HEK293 (cell line): ENCODE results near the gene GLB1L.

Experiments
- KLF7 ChIP-seq: fragments of 450-650 bp; formaldehyde crosslinking; IDR thresholded peaks from 2 replicates; pipeline ENCODE4 v1.5.1; 2016; ENCODE audit warnings: missing biosample characterization, missing genetic modification characterization, borderline replicate concordance
- PRDM1 ChIP-seq: fragments of 450-650 bp; formaldehyde crosslinking; IDR thresholded peaks from 2 replicates; pipeline ENCODE4; 2016; ENCODE audit warnings: missing biosample characterization, missing genetic modification characterization
- ZBTB21 ChIP-seq: fragments of 450-650 bp; formaldehyde crosslinking; IDR thresholded peaks from 2 replicates; pipeline ENCODE4 v1.5.1; 2017; ENCODE audit warnings: missing biosample characterization, missing genetic modification characterization
- ZNF146 ChIP-seq: fragments of 450-650 bp; formaldehyde crosslinking; IDR thresholded peaks from 2 replicates; pipeline ENCODE4 v1.5.1; 2016; ENCODE audit warnings: missing biosample characterization, missing genetic modification characterization
- ZNF184 ChIP-seq: fragments of 450-650 bp; IDR thresholded peaks from 2 replicates; pipeline ENCODE4 v1.5.1; 2018; ENCODE audit warnings: missing biosample characterization, mild to moderate bottlenecking, missing genetic modification characterization
- ZNF19 ChIP-seq: fragments of 450-650 bp; formaldehyde crosslinking; IDR thresholded peaks from 2 replicates; pipeline ENCODE4; 2016; ENCODE audit warnings: missing biosample characterization, missing genetic modification characterization, low read depth
- ZNF202 ChIP-seq: fragments of 450-650 bp; formaldehyde crosslinking; IDR thresholded peaks from 2 replicates; pipeline ENCODE4 v1.5.1; 2016; ENCODE audit warnings: missing biosample characterization, missing genetic modification characterization, borderline replicate concordance
- ZNF350 ChIP-seq: fragments of 450-650 bp; formaldehyde crosslinking; IDR thresholded peaks from 2 replicates; pipeline ENCODE4 v1.5.0; 2017; ENCODE audit warnings: missing biosample characterization, mild to moderate bottlenecking, missing genetic modification characterization
- ZNF48 ChIP-seq: fragments of 450-650 bp; formaldehyde crosslinking; IDR thresholded peaks from 2 replicates; pipeline ENCODE4 v1.5.1; 2016; ENCODE audit warnings: missing biosample characterization, missing genetic modification characterization
- ZNF514 ChIP-seq: fragments of 450-650 bp; formaldehyde crosslinking; IDR thresholded peaks from 2 replicates; pipeline ENCODE4 v1.5.1; 2016; ENCODE audit warnings: missing biosample characterization, missing genetic modification characterization
- ZNF530 ChIP-seq: fragments of 450-650 bp; formaldehyde crosslinking; IDR thresholded peaks from 2 replicates; pipeline ENCODE4 v1.5.1; 2016; ENCODE audit warnings: low read depth, missing biosample characterization, missing genetic modification characterization
- ZNF626 ChIP-seq: fragments of 450-650 bp; sonication (Bioruptor Pico); formaldehyde crosslinking; IDR thresholded peaks from 2 replicates; pipeline ENCODE4 v1.5.1; 2018; ENCODE audit warnings: missing biosample characterization, missing genetic modification characterization, inconsistent platforms
- ZNF677 ChIP-seq: fragments of 450-650 bp; IDR thresholded peaks from 2 replicates; pipeline ENCODE4 v1.5.0; 2018; ENCODE audit warnings: missing biosample characterization, mild to moderate bottlenecking, missing genetic modification characterization, moderate library complexity
- ZNF777 ChIP-seq: fragments of 450-650 bp; formaldehyde crosslinking; IDR thresholded peaks from 2 replicates; pipeline ENCODE4 v1.5.1; 2017; ENCODE audit warnings: missing biosample characterization, missing genetic modification characterization, borderline replicate concordance
- ZNF792 ChIP-seq: fragments of 450-650 bp; formaldehyde crosslinking; IDR thresholded peaks from 2 replicates; pipeline ENCODE4 v1.5.1; 2016; ENCODE audit warnings: missing biosample characterization, missing genetic modification characterization
- ZNF837 ChIP-seq: fragments of 450-650 bp; formaldehyde crosslinking; IDR thresholded peaks from 2 replicates; pipeline ENCODE4 v1.5.1; 2016; ENCODE audit warnings: missing biosample characterization, missing genetic modification characterization
- TF ChIP-seq, protein P1 (sequence below): fragments of 450-650 bp; formaldehyde crosslinking; IDR thresholded peaks from 2 replicates; pipeline ENCODE4 v1.5.1; 2016; ENCODE audit warnings: missing biosample characterization, missing genetic modification characterization
- TF ChIP-seq, protein P2 (sequence below): fragments of 450-650 bp; formaldehyde crosslinking; IDR thresholded peaks from 2 replicates; pipeline ENCODE4 v1.5.1; 2016; ENCODE audit warnings: missing biosample characterization, missing genetic modification characterization
- TF ChIP-seq, protein P3 (sequence below): fragments of 450-650 bp; formaldehyde crosslinking; optimal IDR thresholded peaks from 2 replicates; pipeline ENCODE3; 2016; ENCODE audit warnings: missing biosample characterization, mild to moderate bottlenecking, missing genetic modification characterization
- TF ChIP-seq, protein P4 (sequence below): fragments of 450-650 bp; formaldehyde crosslinking; IDR thresholded peaks from 2 replicates; pipeline ENCODE4 v1.5.1; 2016; ENCODE audit warnings: missing biosample characterization, missing genetic modification characterization, low read depth
- TF ChIP-seq, protein P5 (sequence below): fragments of 450-650 bp; formaldehyde crosslinking; IDR thresholded peaks from 2 replicates; pipeline ENCODE4 v1.5.1; 2017; ENCODE audit warnings: missing biosample characterization, mild to moderate bottlenecking, missing genetic modification characterization, moderate library complexity
- TF ChIP-seq, protein P6 (sequence below): IDR thresholded peaks from 2 replicates; pipeline ENCODE4 v1.6.1; 2011; ENCODE audit warnings: mild to moderate bottlenecking, low read depth, low read length, borderline replicate concordance
- TF ChIP-seq, protein P7 (sequence below): fragments of 450-650 bp; formaldehyde crosslinking; IDR thresholded peaks from 2 replicates; pipeline ENCODE4 v1.5.1; 2016; ENCODE audit warnings: missing biosample characterization, missing genetic modification characterization
- TF ChIP-seq, protein P8 (sequence below): fragments of 450-650 bp; formaldehyde crosslinking; IDR thresholded peaks from 2 replicates; pipeline ENCODE4 v1.5.1; 2016; ENCODE audit warnings: missing biosample characterization, missing genetic modification characterization

GLB1L gene

DNA sequence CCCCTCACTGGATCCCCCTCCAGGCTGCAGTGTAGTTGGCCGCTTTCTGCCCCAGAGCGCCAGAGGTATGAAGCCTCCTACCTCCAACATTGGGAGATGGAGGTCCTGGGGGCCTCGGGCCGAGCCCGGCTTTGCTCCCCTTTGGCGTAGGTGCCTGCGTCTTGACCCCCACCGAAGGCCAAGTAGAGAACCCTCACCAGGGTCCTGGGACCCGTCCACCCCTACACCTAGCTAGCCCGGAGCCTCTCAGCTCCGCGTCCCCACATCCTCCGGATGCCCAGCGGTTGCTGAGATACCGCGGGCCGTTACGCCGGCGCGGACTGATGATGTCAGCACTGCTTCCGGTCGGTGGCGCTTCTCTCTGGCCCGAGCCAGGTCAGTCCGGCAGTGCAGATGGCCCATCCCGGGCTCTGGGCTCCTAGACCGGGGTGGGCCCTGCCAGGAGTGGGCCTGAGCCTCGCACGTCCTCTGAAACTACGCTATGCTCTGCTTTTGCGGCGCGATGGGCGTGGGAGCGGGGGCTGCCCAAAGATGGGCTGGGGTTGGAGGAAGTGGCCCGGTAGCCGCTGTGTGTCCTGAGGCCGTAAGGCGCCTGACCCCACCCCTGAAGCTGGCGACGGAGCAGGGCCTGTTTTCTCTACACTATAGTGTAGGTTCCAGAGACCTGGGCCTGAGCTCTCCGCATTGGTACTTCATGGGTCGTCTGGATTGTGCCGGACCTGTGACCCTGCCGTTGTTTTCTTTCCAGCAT is at the start of gene GLB1L, which contains the start of gene STK16 (continued):
- TF ChIP-seq, protein P1, sequence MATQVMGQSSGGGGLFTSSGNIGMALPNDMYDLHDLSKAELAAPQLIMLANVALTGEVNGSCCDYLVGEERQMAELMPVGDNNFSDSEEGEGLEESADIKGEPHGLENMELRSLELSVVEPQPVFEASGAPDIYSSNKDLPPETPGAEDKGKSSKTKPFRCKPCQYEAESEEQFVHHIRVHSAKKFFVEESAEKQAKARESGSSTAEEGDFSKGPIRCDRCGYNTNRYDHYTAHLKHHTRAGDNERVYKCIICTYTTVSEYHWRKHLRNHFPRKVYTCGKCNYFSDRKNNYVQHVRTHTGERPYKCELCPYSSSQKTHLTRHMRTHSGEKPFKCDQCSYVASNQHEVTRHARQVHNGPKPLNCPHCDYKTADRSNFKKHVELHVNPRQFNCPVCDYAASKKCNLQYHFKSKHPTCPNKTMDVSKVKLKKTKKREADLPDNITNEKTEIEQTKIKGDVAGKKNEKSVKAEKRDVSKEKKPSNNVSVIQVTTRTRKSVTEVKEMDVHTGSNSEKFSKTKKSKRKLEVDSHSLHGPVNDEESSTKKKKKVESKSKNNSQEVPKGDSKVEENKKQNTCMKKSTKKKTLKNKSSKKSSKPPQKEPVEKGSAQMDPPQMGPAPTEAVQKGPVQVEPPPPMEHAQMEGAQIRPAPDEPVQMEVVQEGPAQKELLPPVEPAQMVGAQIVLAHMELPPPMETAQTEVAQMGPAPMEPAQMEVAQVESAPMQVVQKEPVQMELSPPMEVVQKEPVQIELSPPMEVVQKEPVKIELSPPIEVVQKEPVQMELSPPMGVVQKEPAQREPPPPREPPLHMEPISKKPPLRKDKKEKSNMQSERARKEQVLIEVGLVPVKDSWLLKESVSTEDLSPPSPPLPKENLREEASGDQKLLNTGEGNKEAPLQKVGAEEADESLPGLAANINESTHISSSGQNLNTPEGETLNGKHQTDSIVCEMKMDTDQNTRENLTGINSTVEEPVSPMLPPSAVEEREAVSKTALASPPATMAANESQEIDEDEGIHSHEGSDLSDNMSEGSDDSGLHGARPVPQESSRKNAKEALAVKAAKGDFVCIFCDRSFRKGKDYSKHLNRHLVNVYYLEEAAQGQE (tag by site-specific recombination): no peak
- no peak for TF ChIP-seq ZNF184 (tag by site-specific recombination)
- 0 out of 2 replicates have a peak, but pooled peaks have one; percentile 36 for TF ChIP-seq ZBTB21 (tag by site-specific recombination)
- no peak for TF ChIP-seq PRDM1
- no peak for TF ChIP-seq ZNF530
- TF ChIP-seq, protein P2, sequence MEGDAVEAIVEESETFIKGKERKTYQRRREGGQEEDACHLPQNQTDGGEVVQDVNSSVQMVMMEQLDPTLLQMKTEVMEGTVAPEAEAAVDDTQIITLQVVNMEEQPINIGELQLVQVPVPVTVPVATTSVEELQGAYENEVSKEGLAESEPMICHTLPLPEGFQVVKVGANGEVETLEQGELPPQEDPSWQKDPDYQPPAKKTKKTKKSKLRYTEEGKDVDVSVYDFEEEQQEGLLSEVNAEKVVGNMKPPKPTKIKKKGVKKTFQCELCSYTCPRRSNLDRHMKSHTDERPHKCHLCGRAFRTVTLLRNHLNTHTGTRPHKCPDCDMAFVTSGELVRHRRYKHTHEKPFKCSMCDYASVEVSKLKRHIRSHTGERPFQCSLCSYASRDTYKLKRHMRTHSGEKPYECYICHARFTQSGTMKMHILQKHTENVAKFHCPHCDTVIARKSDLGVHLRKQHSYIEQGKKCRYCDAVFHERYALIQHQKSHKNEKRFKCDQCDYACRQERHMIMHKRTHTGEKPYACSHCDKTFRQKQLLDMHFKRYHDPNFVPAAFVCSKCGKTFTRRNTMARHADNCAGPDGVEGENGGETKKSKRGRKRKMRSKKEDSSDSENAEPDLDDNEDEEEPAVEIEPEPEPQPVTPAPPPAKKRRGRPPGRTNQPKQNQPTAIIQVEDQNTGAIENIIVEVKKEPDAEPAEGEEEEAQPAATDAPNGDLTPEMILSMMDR: peak; percentile 32; the same call in 1 of the 2 replicates
- no peak for TF ChIP-seq KLF7 (tag by site-specific recombination)
- no peak for TF ChIP-seq ZNF146 (tag by site-specific recombination)
- TF ChIP-seq, protein P3, sequence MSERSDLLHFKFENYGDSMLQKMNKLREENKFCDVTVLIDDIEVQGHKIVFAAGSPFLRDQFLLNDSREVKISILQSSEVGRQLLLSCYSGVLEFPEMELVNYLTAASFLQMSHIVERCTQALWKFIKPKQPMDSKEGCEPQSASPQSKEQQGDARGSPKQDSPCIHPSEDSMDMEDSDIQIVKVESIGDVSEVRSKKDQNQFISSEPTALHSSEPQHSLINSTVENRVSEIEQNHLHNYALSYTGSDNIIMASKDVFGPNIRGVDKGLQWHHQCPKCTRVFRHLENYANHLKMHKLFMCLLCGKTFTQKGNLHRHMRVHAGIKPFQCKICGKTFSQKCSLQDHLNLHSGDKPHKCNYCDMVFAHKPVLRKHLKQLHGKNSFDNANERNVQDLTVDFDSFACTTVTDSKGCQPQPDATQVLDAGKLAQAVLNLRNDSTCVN (tag by site-specific recombination): peak; percentile 41
- TF ChIP-seq ZNF350: no peak
- no peak for TF ChIP-seq ZNF626
- TF ChIP-seq ZNF777 (tag by site-specific recombination): no peak
- TF ChIP-seq ZNF19 (tag by site-specific recombination): no peak
- TF ChIP-seq ZNF677 (tag by site-specific recombination): no peak
- TF ChIP-seq, protein P4, sequence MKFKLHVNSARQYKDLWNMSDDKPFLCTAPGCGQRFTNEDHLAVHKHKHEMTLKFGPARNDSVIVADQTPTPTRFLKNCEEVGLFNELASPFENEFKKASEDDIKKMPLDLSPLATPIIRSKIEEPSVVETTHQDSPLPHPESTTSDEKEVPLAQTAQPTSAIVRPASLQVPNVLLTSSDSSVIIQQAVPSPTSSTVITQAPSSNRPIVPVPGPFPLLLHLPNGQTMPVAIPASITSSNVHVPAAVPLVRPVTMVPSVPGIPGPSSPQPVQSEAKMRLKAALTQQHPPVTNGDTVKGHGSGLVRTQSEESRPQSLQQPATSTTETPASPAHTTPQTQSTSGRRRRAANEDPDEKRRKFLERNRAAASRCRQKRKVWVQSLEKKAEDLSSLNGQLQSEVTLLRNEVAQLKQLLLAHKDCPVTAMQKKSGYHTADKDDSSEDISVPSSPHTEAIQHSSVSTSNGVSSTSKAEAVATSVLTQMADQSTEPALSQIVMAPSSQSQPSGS: peak; percentile 22; the same call in 1 of the 2 replicates
- no peak for TF ChIP-seq ZNF202 (tag by site-specific recombination)
- TF ChIP-seq, protein P5, sequence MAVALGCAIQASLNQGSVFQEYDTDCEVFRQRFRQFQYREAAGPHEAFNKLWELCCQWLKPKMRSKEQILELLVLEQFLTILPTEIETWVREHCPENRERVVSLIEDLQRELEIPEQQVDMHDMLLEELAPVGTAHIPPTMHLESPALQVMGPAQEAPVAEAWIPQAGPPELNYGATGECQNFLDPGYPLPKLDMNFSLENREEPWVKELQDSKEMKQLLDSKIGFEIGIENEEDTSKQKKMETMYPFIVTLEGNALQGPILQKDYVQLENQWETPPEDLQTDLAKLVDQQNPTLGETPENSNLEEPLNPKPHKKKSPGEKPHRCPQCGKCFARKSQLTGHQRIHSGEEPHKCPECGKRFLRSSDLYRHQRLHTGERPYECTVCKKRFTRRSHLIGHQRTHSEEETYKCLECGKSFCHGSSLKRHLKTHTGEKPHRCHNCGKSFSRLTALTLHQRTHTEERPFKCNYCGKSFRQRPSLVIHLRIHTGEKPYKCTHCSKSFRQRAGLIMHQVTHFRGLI (tag by site-specific recombination): no peak
- TF ChIP-seq ZNF48: no peak
- TF ChIP-seq, protein P6, sequence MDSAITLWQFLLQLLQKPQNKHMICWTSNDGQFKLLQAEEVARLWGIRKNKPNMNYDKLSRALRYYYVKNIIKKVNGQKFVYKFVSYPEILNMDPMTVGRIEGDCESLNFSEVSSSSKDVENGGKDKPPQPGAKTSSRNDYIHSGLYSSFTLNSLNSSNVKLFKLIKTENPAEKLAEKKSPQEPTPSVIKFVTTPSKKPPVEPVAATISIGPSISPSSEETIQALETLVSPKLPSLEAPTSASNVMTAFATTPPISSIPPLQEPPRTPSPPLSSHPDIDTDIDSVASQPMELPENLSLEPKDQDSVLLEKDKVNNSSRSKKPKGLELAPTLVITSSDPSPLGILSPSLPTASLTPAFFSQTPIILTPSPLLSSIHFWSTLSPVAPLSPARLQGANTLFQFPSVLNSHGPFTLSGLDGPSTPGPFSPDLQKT: peak; percentile 80; the same call in 1 of the 2 replicates
- no peak for TF ChIP-seq ZNF837 (tag by site-specific recombination)
- no peak for TF ChIP-seq ZNF514
- TF ChIP-seq, protein P7, sequence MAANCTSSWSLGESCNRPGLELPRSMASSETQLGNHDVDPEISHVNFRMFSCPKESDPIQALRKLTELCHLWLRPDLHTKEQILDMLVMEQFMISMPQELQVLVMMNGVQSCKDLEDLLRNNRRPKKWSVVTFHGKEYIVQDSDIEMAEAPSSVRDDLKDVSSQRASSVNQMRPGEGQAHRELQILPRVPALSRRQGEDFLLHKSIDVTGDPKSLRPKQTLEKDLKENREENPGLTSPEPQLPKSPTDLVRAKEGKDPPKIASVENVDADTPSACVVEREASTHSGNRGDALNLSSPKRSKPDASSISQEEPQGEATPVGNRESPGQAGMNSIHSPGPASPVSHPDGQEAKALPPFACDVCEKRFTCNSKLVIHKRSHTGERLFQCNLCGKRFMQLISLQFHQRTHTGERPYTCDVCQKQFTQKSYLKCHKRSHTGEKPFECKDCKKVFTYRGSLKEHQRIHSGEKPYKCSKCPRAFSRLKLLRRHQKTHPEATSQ (tag by site-specific recombination): no peak
- TF ChIP-seq, protein P8, sequence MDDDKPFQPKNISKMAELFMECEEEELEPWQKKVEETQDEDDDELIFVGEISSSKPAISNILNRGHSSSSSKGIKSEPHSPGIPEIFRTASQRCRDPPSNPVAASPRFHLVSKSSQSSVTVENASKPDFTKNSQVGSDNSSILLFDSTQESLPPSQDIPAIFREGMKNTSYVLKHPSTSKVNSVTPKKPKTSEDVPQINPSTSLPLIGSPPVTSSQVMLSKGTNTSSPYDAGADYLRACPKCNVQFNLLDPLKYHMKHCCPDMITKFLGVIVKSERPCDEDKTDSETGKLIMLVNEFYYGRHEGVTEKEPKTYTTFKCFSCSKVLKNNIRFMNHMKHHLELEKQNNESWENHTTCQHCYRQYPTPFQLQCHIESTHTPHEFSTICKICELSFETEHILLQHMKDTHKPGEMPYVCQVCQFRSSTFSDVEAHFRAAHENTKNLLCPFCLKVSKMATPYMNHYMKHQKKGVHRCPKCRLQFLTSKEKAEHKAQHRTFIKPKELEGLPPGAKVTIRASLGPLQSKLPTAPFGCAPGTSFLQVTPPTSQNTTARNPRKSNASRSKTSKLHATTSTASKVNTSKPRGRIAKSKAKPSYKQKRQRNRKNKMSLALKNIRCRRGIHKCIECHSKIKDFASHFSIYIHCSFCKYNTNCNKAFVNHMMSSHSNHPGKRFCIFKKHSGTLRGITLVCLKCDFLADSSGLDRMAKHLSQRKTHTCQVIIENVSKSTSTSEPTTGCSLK: no peak
- no peak for TF ChIP-seq ZNF792 (tag by site-specific recombination)
